ENCODE results near the gene SREBF2.

DNA sequence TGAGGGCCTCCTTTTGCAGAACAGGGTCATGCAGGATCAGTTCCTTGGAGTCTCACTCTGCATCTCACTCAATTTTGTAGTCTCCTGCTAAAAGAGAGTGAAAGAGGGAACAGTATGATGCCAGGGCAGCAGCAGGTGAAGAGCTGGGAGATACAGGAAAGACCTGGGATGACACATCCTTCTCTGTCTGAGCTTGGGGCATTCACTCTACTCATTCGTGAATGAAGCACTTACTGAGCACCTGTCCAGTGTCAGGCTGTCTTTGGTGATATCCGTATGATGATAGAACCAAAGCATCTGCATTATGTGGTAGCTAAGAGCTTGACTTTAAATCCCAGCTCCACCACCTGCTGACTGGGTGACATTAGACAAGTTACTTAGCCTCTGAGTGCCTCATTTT, 14.4 kb downstream of the SREBF2 start:
- TF ChIP-seq, protein P1, sequence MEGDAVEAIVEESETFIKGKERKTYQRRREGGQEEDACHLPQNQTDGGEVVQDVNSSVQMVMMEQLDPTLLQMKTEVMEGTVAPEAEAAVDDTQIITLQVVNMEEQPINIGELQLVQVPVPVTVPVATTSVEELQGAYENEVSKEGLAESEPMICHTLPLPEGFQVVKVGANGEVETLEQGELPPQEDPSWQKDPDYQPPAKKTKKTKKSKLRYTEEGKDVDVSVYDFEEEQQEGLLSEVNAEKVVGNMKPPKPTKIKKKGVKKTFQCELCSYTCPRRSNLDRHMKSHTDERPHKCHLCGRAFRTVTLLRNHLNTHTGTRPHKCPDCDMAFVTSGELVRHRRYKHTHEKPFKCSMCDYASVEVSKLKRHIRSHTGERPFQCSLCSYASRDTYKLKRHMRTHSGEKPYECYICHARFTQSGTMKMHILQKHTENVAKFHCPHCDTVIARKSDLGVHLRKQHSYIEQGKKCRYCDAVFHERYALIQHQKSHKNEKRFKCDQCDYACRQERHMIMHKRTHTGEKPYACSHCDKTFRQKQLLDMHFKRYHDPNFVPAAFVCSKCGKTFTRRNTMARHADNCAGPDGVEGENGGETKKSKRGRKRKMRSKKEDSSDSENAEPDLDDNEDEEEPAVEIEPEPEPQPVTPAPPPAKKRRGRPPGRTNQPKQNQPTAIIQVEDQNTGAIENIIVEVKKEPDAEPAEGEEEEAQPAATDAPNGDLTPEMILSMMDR (IDR thresholded peaks at IDR 0.05) = no peak
- TF ChIP-seq EP300 (IDR thresholded peaks at IDR 0.05) = no peak
- TF ChIP-seq POLR2AphosphoS5 (IDR thresholded peaks at IDR 0.05) = no peak
